Nephron (organoid): Measurements from ENCODE around the gene ANKRD29.

Source experiments
- H3K27ac Mint-ChIP-seq, 3 experiments: 2 replicates each; pipeline ENCODE4 v1.8.0; 2020; ENCODE audit warnings: mixed read lengths in 3 of 3, mild to moderate bottlenecking in 2 of 3, moderate library complexity in 1 of 3
- H3K27me3 Mint-ChIP-seq: 2 replicates; pipeline ENCODE4 v1.8.0; 2021; ENCODE audit warnings: low read depth, mild to moderate bottlenecking, moderate library complexity, mixed read lengths
- H3K36me3 Mint-ChIP-seq: 2 replicates; pipeline ENCODE4 v1.8.0; 2020; ENCODE audit warnings: low read depth, mixed read lengths
- H3K4me1 Mint-ChIP-seq: 2 replicates; pipeline ENCODE4 v1.8.0; 2020; ENCODE audit warnings: mixed read lengths
- H3K4me3 Mint-ChIP-seq, 3 experiments: 2 replicates each; pipeline ENCODE4 v1.8.0; 2020; ENCODE audit warnings: mild to moderate bottlenecking in 3 of 3, mixed read lengths in 3 of 3, moderate library complexity in 2 of 3
- H3K9me3 Mint-ChIP-seq: 2 replicates; pipeline ENCODE4 v1.8.0; 2020; ENCODE audit warnings: mixed read lengths
- CTCF ChIP-seq, 3 experiments: fragments of 200-600 bp; sonication (generic); IDR thresholded peaks; one replicate each; pipeline ENCODE4 v1.5.0; 2021; ENCODE audit warnings: antibody characterized with exemption in 3 of 3; ENCODE audit not compliant: unreplicated experiment in 3 of 3

ANKRD29 gene

GRCh38 chr18:23683155-23683554 is 20.4 kb upstream of the ANKRD29 start:
- TF ChIP-seq CTCF (IDR thresholded peaks at IDR 0.05; ENCODE audit: unreplicated experiment in 3 of 3): no peak
- Mint-ChIP-seq H3K4me1 (peaks cover 7% of the 10 kb centered on the region), H3K36me3 (no peaks in the 10 kb centered on the region), H3K4me3 (no peak overlapping the region), H3K27ac (no peak overlapping the region), H3K9me3 (no peaks in the 10 kb centered on the region), H3K27me3 (peaks cover 77% of the 10 kb centered on the region)

- Mint-ChIP-seq H3K4me3 (no peak overlapping the region), H3K27ac (no peak overlapping the region), H3K27me3 (peaks cover 70% of the 10 kb centered on the region), H3K4me1 (peaks cover 7% of the 10 kb centered on the region), H3K9me3 (no peaks in the 10 kb centered on the region), H3K36me3 (no peaks in the 10 kb centered on the region)
- no peak for TF ChIP-seq CTCF (IDR thresholded peaks at IDR 0.05; ENCODE audit: unreplicated experiment in 3 of 3)
Measured at GRCh38 chr18:23682472-23682871, 19.8 kb upstream of the ANKRD29 start.

GRCh38 chr18:23682045-23682444 is 19.3 kb upstream of the ANKRD29 start:
- Mint-ChIP-seq H3K4me1 (peaks cover 7% of the 10 kb centered on the region), H3K36me3 (no peaks in the 10 kb centered on the region), H3K9me3 (no peaks in the 10 kb centered on the region), H3K27ac (no peak overlapping the region), H3K27me3 (peaks cover 66% of the 10 kb centered on the region), H3K4me3 (no peak overlapping the region)
- no peak for TF ChIP-seq CTCF (IDR thresholded peaks at IDR 0.05; ENCODE audit: unreplicated experiment in 3 of 3)

GRCh38 chr18:23675896-23676295 is 13.2 kb upstream of the ANKRD29 start:
- H3K36me3 Mint-ChIP-seq: no peaks in the 10 kb centered on the region
- H3K4me1 Mint-ChIP-seq: no peaks in the 10 kb centered on the region
- H3K27me3 Mint-ChIP-seq: peaks cover 17% of the 10 kb centered on the region
- TF ChIP-seq CTCF (IDR thresholded peaks at IDR 0.05; ENCODE audit: unreplicated experiment in 3 of 3): no peak
- no peak overlapping the region for H3K4me3 Mint-ChIP-seq
- H3K9me3 Mint-ChIP-seq: no peaks in the 10 kb centered on the region
- no peak overlapping the region for H3K27ac Mint-ChIP-seq

GRCh38 chr18:23675236-23675635 is 12.5 kb upstream of the ANKRD29 start:
- Mint-ChIP-seq H3K27ac (no peak overlapping the region), H3K27me3 (peaks cover 10% of the 10 kb centered on the region), H3K36me3 (no peaks in the 10 kb centered on the region), H3K4me3 (no peak overlapping the region), H3K9me3 (no peaks in the 10 kb centered on the region), H3K4me1 (no peaks in the 10 kb centered on the region)
- no peak for TF ChIP-seq CTCF (IDR thresholded peaks at IDR 0.05; ENCODE audit: unreplicated experiment in 3 of 3)

- Mint-ChIP-seq H3K4me3 (no peak overlapping the region), H3K27ac (no peak overlapping the region), H3K4me1 (no peaks in the 10 kb centered on the region), H3K27me3 (peaks cover 18% of the 10 kb centered on the region), H3K9me3 (no peaks in the 10 kb centered on the region), H3K36me3 (no peaks in the 10 kb centered on the region)
- no peak for TF ChIP-seq CTCF (IDR thresholded peaks at IDR 0.05; ENCODE audit: unreplicated experiment in 3 of 3)
Measured at GRCh38 chr18:23673725-23674124, 11.0 kb upstream of the ANKRD29 start.
